Smooth muscle cell (in vitro differentiated cells): ENCODE results near the gene PGM1. TPM values are rescaled to one million over a fixed set of nuclear protein-coding genes. Genes with fewer than 3 reads are reported as not detected.

Source experiments
- DNase-seq: peaks from one replicate; lab custom pipeline; 2025; ENCODE audit not compliant: unreplicated experiment; lab: John Stamatoyannopoulos, UW
- H2AFZ ChIP-seq: fragments of 200-600 bp; sonication (generic); 2 replicates; pipeline ENCODE4 v1.6.0; 2016; ENCODE audit warnings: antibody characterized with exemption, low read depth, mild to moderate bottlenecking
- H3F3A ChIP-seq: fragments of 200-600 bp; sonication (generic); 2 replicates; pipeline ENCODE4 v1.6.0; 2017; ENCODE audit warnings: antibody characterized with exemption, low read depth
- H3K27ac ChIP-seq: fragments of 200-600 bp; sonication (generic); 2 replicates; pipeline ENCODE4 v1.5.1; 2016; ENCODE audit warnings: low read depth, mild to moderate bottlenecking
- H3K27me3 ChIP-seq: fragments of 200-600 bp; sonication (generic); 2 replicates; pipeline ENCODE4 v1.6.1; 2016; ENCODE audit warnings: low read depth, mild to moderate bottlenecking
- H3K36me3 ChIP-seq: fragments of 200-600 bp; sonication (generic); 2 replicates; pipeline ENCODE4 v1.5.1; 2016; ENCODE audit warnings: low read depth
- H3K4me1 ChIP-seq: fragments of 200-600 bp; sonication (generic); 2 replicates; pipeline ENCODE4 v1.5.1; 2016; ENCODE audit warnings: low read depth
- H3K4me2 ChIP-seq: fragments of 200-600 bp; sonication (generic); 2 replicates; pipeline ENCODE4 v1.6.0; 2016; ENCODE audit warnings: mild to moderate bottlenecking
- H3K4me3 ChIP-seq: fragments of 200-600 bp; sonication (generic); 2 replicates; pipeline ENCODE4 v1.5.1; 2016; ENCODE audit warnings: mild to moderate bottlenecking
- H3K79me2 ChIP-seq: fragments of 200-600 bp; sonication (generic); 2 replicates; pipeline ENCODE4 v1.6.0; 2016; ENCODE audit warnings: low read depth, mild to moderate bottlenecking
- H3K9ac ChIP-seq: fragments of 200-600 bp; sonication (generic); 2 replicates; pipeline ENCODE4 v1.6.0; 2016; ENCODE audit warnings: low read depth
- H3K9me3 ChIP-seq: fragments of 200-600 bp; sonication (generic); replicated peaks from 2 replicates; pipeline ENCODE4 v1.5.1; 2016; ENCODE audit warnings: low read depth
- H4K20me1 ChIP-seq: fragments of 200-600 bp; sonication (generic); 2 replicates; pipeline ENCODE4 v1.6.0; 2016; ENCODE audit warnings: low read depth
- CTCF ChIP-seq: fragments of 200-600 bp; sonication (generic); IDR thresholded peaks from 2 replicates; pipeline ENCODE4 v1.5.1; 2017; ENCODE audit warnings: borderline replicate concordance, mild to moderate bottlenecking, antibody characterized with exemption; ENCODE audit not compliant: insufficient read depth, poor library complexity, severe bottlenecking
- WGBS: methylation state at CpG from one replicate; pipeline ENCODE4 v1.1.7; 2016; ENCODE audit warnings: low lambda C conversion rate; 5-methylcytosine and 5-hydroxymethylcytosine counted together
- polyA plus RNA-seq: library from polyadenylated mRNA; unstranded; fragments of >200 nt; fragmentation: Nextera tagmentation; extraction: Ambion mirVana; gene quantifications from 2 replicates; pipeline ENCODE4 v1.2.1, GENCODE V29; 2016
- total RNA-seq: library from RNA; depleted of rRNA; stranded (reverse); fragments of >200 nt; gene quantifications from 2 replicates; pipeline ENCODE4 v1.2.3, GENCODE V29; 2014

Gene PGM1
- total and polyA plus RNA-seq, 2 experiments from 2014 or later: 72.7 to 87.6 TPM

- H3K36me3 ChIP-seq: no peaks in the 10 kb centered on the region
- H3K9ac ChIP-seq: no peak overlapping the region
- peaks cover 27% of the 10 kb centered on the region for H3K4me1 ChIP-seq
- H3K4me3 ChIP-seq: no peak overlapping the region
- no peaks in the 10 kb centered on the region for H3F3A ChIP-seq
- peak; percentile 15 for TF ChIP-seq CTCF
- H3K9me3 ChIP-seq: no peaks in the 10 kb centered on the region
- peaks cover under 1% of the 10 kb centered on the region for H3K79me2 ChIP-seq
- H2AFZ ChIP-seq: no peak overlapping the region
- peaks cover 92% of the 10 kb centered on the region for H4K20me1 ChIP-seq
- H3K27me3 ChIP-seq: no peaks in the 10 kb centered on the region
- WGBS: 87% methylated on average over 1 of the region's 1 CpG
- no peak for DNase-seq
- H3K4me2 ChIP-seq: no peak overlapping the region
- no peak overlapping the region for H3K27ac ChIP-seq
Observed at GRCh38 chr1:63624911-63625310, 31.7 kb downstream of the PGM1 start.

- DNase-seq: no peak
- Histone ChIP-seq H3K36me3 (peaks cover 2% of the 10 kb centered on the region), H3K4me2 (no peak overlapping the region), H3K27me3 (no peaks in the 10 kb centered on the region), H3K27ac (no peak overlapping the region), H3K9ac (no peak overlapping the region), H3F3A (no peaks in the 10 kb centered on the region), H3K9me3 (no peaks in the 10 kb centered on the region), H2AFZ (no peak overlapping the region), H3K79me2 (no peaks in the 10 kb centered on the region), H4K20me1 (peaks cover 79% of the 10 kb centered on the region), H3K4me3 (no peak overlapping the region), H3K4me1 (peaks cover 27% of the 10 kb centered on the region)
- 88% methylated on average over 2 of the region's 2 CpGs for WGBS
- TF ChIP-seq CTCF: no peak
Observed at GRCh38 chr1:63626222-63626621, 33.0 kb downstream of the PGM1 start.

DNA sequence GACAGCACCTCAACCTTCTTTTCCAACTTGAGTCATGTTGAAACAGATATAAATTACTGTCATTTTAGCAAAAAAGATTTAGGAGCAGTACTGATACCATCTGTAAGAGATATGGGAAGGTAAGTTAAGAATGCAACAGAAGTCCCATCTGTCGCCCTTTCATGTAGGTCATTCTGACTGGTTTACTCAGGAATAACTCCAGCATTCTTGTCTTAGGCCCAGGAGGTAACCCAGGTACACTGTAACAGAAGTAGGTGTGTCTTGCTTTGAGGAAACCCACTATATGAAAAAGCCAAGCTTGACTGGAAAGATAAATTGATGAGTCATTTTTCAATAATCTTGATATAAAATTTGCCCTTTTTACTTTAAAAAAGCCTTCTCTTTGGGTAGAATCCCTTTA, 35.4 kb downstream of the PGM1 start:
- no peaks in the 10 kb centered on the region for H3K79me2 ChIP-seq
- H4K20me1 ChIP-seq: peaks cover 55% of the 10 kb centered on the region
- H3F3A ChIP-seq: no peaks in the 10 kb centered on the region
- H3K27ac ChIP-seq: no peak overlapping the region
- WGBS: 81% methylated on average over 1 of the region's 1 CpG
- H3K9ac ChIP-seq: no peak overlapping the region
- no peak overlapping the region for H3K4me3 ChIP-seq
- no peaks in the 10 kb centered on the region for H3K27me3 ChIP-seq
- H3K36me3 ChIP-seq: peaks cover 13% of the 10 kb centered on the region
- no peak for TF ChIP-seq CTCF
- no peak overlapping the region for H2AFZ ChIP-seq
- H3K4me1 ChIP-seq: peaks cover 22% of the 10 kb centered on the region
- H3K9me3 ChIP-seq: no peaks in the 10 kb centered on the region
- H3K4me2 ChIP-seq: no peak overlapping the region
- no peak for DNase-seq

DNA sequence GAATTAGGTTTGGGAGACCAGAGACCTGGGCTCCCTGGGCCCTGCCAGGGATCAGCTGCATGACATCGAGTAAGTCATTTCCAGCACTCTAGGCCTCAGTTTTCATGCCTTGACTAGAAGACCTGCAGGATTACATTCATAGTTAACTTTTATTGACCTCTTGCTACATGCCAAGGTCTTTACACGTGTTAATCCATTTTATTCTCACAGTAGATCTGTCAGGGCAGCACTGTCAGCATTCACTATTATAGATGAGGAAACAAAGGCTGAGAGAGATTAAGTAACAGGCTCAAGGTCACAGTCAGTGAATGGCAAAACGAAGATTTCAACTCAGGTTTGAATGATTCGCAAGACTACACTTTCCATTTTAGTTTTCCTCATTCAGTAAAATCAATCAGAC, 37.0 kb downstream of the PGM1 start:
- no peak for TF ChIP-seq CTCF
- no peak overlapping the region for H3K9ac ChIP-seq
- peaks cover 13% of the 10 kb centered on the region for H3K36me3 ChIP-seq
- no peak overlapping the region for H3K27ac ChIP-seq
- H3K4me3 ChIP-seq: no peak overlapping the region
- H3K9me3 ChIP-seq: no peaks in the 10 kb centered on the region
- no peak overlapping the region for H2AFZ ChIP-seq
- H4K20me1 ChIP-seq: peaks cover 39% of the 10 kb centered on the region
- H3K79me2 ChIP-seq: no peaks in the 10 kb centered on the region
- H3K4me2 ChIP-seq: no peak overlapping the region
- WGBS: 85% methylated on average over 4 of the region's 4 CpGs
- no peak for DNase-seq
- peaks cover 9% of the 10 kb centered on the region for H3K4me1 ChIP-seq
- H3F3A ChIP-seq: no peaks in the 10 kb centered on the region
- no peaks in the 10 kb centered on the region for H3K27me3 ChIP-seq
